ENCODE data around the gene CTDP1.

DNA sequence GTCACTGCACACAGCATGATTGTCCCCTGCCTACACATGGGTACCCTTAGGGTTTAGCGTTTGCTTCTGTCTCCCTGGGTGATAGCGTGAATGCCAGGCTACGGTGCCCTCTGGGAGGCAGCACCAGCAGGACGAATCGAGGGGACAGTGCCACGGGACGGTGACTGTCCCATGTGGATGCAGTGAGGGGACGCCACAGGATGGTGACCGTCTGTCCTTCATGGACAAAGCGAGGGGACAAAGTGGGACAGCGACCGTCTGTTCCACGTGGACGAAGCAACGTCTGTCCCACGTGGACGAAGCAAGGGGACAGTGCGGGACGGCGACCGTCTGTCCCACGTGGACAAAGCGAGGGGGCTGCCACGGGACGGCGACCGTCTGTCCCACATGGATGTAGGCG is 25.7 kb downstream of the CTDP1 start:
- TF ChIP-seq EZH2 (IDR thresholded peaks at IDR 0.05), result no peak
- TF ChIP-seq POLR2AphosphoS5 (IDR thresholded peaks at IDR 0.05; ENCODE audit: borderline replicate concordance, low read depth, low read length), result no peak
- no peak for TF ChIP-seq FOXP2 (optimal IDR thresholded peaks at IDR 0.05; ENCODE audit: control extremely low read depth, extremely low read length, insufficient read depth)
